ENCODE data around the gene NUP37.

GRCh38 chr12:102033991-102034745, 85.7 kb downstream of the NUP37 start:
- TF ChIP-seq CTCF (IDR thresholded peaks at IDR 0.05; ENCODE audit: control extremely low read depth in 1 of 3, insufficient read depth in 1 of 3, low read depth in 1 of 3, low read length in 3 of 3) (no peak), KDM4A (IDR thresholded peaks at IDR 0.05; ENCODE audit: low read depth, low read length, severe bottlenecking) (no peak), TBP (IDR thresholded peaks at IDR 0.05; ENCODE audit: low read depth, low read length) (no peak), JUND (IDR thresholded peaks at IDR 0.05; ENCODE audit: low read length) (no peak), YY1 (IDR thresholded peaks at IDR 0.05; ENCODE audit: low read depth, low read length) (no peak), KDM1A (IDR thresholded peaks at IDR 0.05; ENCODE audit: borderline replicate concordance, low read length) (no peak), MAX (IDR thresholded peaks at IDR 0.05) (no peak), RAD21 (IDR thresholded peaks at IDR 0.05 in 1 of 2, conservative IDR thresholded peaks at IDR 0.05 in 1 of 2; ENCODE audit: low read depth in 2 of 2, low read length in 2 of 2) (no peak), TCF12 (IDR thresholded peaks at IDR 0.05; ENCODE audit: low read depth, low read length) (no peak), POLR2AphosphoS5 (IDR thresholded peaks at IDR 0.05; ENCODE audit: low read depth, low read length) (no peak), CHD2 (IDR thresholded peaks at IDR 0.05; ENCODE audit: low read length) (no peak), POLR2A (IDR thresholded peaks at IDR 0.05; ENCODE audit: control extremely low read depth in 1 of 2, low read depth in 2 of 2, low read length in 2 of 2) (no peak), USF2 (IDR thresholded peaks at IDR 0.05; ENCODE audit: low read length) (no peak)
